Fibroblast of pulmonary artery (primary cell): ENCODE measurements around the gene FSTL3.

Experiments used
- DNase-seq: peaks from one replicate; pipeline ENCODE4 v3.0.0-alpha.2; 2010; ENCODE audit warnings: low read depth
- H3K4me3 ChIP-seq: replicated peaks from 2 replicates; pipeline ENCODE4 v1.5.1; 2011; ENCODE audit warnings: low read depth, mild to moderate bottlenecking, control low read depth, low read length, moderate library complexity
- TF ChIP-seq, protein P1 (sequence below): IDR thresholded peaks from 2 replicates; pipeline ENCODE4 v1.5.1; 2011; ENCODE audit warnings: mild to moderate bottlenecking, control low read depth, low read length, inconsistent platforms; ENCODE audit errors: missing control alignments

FSTL3 gene

GRCh38 chr19:633786-634639, 42.2 kb upstream of the FSTL3 start:
- TF ChIP-seq, protein P1, sequence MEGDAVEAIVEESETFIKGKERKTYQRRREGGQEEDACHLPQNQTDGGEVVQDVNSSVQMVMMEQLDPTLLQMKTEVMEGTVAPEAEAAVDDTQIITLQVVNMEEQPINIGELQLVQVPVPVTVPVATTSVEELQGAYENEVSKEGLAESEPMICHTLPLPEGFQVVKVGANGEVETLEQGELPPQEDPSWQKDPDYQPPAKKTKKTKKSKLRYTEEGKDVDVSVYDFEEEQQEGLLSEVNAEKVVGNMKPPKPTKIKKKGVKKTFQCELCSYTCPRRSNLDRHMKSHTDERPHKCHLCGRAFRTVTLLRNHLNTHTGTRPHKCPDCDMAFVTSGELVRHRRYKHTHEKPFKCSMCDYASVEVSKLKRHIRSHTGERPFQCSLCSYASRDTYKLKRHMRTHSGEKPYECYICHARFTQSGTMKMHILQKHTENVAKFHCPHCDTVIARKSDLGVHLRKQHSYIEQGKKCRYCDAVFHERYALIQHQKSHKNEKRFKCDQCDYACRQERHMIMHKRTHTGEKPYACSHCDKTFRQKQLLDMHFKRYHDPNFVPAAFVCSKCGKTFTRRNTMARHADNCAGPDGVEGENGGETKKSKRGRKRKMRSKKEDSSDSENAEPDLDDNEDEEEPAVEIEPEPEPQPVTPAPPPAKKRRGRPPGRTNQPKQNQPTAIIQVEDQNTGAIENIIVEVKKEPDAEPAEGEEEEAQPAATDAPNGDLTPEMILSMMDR = no peak
- DNase-seq = no peak
- peak overlapping the region; percentile 91 for H3K4me3 ChIP-seq

DNA sequence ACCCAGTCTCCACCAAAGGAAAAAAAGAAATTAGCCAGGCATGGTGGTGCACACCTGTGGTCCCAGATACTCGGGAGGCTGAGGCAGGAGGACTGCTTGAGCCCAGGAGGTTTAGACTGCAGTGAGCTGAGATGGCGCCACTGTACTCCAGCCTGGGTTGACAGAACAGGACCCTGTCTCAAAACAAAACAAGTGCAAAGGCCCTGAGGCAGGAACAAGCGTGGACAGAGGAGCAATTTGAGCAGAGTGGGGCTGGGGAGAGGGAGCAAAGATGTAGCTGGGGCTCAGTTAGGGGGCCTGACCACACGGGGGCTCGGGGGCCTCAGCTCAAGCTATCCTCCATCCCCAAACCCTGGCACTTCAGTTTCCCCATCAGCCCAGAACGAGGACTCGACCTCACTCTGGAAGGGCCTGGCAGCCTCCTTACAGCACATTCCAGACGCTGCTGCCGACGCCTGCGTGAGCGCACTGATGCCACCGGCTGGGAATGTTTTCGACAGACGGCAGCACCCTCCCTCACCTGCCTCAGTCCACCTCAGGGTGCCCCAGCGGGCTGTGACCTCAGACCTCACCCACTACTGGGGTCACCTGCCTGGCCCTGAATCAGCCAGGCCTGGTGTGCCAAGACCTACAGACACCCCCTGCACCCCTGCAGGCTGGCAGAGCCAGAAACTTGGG, 41.1 kb upstream of the FSTL3 start:
- H3K4me3 ChIP-seq = no peak overlapping the region
- DNase-seq = no peak
- TF ChIP-seq, protein P1 = no peak

- no peak for DNase-seq
- no peak overlapping the region for H3K4me3 ChIP-seq
- TF ChIP-seq, protein P1 = no peak
Observed at GRCh38 chr19:638906-639252, 37.3 kb upstream of the FSTL3 start.

GRCh38 chr19:639253-640160, 36.7 kb upstream of the FSTL3 start, which contains the start of gene FGF22:
TSS of gene FGF22 (plus strand) at chr19:639879. CDS start at chr19:639926, 47 bp downstream.
- TF ChIP-seq, protein P1 = no peak
- DNase-seq = peak; percentile 81
- H3K4me3 ChIP-seq = peak within 1 kb of the TSS; percentile 47

- TF ChIP-seq, protein P1 = no peak
- peak overlapping the region; percentile 28 for H3K4me3 ChIP-seq
- DNase-seq = no peak
Observed at GRCh38 chr19:640161-640558, 36.0 kb upstream of the FSTL3 start.

GRCh38 chr19:640606-641189, 35.5 kb upstream of the FSTL3 start:
- no peak for DNase-seq
- TF ChIP-seq, protein P1 = no peak
- no peak overlapping the region for H3K4me3 ChIP-seq
